ENCODE results near the gene HYLS1. TPM values are rescaled to one million over a fixed set of nuclear protein-coding genes. Genes with fewer than 3 reads are reported as not detected.

The HYLS1 gene
- total and polyA plus RNA-seq, 10 of the 15 experiments (the other 5 are each of a cell fraction or from before 2014, with no cell fraction given) = 11.7 to 35.1 (median 17.6) TPM

DNA sequence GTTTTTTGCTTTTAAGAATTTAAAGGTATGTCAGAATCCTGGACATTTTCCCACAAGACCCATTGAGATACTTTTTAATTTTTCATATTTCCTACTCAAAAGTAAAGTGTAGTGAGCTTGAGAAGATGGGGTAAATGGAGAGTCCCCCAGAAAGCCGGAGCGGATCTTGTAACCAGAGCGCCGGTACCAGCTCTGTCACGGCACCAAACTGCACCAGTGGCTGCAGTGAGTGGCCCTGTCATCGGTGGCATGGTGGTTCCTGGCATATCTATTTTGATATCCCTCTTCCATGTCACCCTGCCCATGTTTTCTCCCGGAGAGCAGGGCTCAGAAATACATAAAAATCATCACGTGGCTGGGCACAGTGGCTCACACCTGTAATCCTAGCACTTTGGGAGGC lies 36.2 kb downstream of the HYLS1 start (continued):
- TF ChIP-seq ZBTB40 (IDR thresholded peaks at IDR 0.05; ENCODE audit: borderline replicate concordance) (no peak), ASH2L (IDR thresholded peaks at IDR 0.05; ENCODE audit: borderline replicate concordance, low read depth) (no peak), BMI1 (IDR thresholded peaks at IDR 0.05; ENCODE audit: borderline replicate concordance) (no peak), SPI1 (IDR thresholded peaks at IDR 0.05; ENCODE audit: borderline replicate concordance, insufficient read depth, low read depth, low read length) (no peak), BACH1 (IDR thresholded peaks at IDR 0.05; ENCODE audit: borderline replicate concordance) (no peak), CREB1 (IDR thresholded peaks at IDR 0.05; ENCODE audit: low read depth) (no peak), BCL11A (IDR thresholded peaks at IDR 0.05; ENCODE audit: low read depth, low read length) (no peak)

DNA sequence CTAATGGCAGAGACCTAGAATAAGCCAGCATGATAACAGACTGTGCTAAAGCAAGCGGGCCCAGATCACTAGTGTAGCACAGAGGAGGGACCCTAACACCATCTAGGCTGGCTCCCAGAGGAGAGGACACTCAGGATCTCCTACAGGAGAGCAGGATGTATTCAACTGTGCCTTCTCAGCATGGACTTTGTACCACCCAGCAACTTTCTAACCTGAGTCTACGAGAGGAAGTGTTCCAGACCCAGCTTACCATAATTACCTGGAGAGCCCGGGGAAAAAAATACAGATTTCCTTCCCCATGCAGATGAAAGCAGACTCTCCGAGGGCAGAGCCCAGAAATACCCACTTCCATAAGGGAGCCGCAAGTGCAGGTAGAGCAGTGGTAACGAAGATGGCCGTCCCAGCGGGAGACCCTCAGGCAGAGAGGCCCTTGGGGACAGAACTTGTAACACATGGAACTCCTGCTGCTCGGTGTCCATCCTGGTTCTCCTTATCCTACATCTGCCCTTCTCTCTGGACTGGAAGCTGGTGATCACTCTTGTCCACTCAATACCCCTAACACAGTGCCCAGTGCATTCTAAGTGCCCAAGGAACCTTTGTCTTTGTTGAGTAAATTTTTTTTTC lies 37.0 kb downstream of the HYLS1 start:
- FAIRE-seq = no peak
- Histone ChIP-seq H3K79me2 (ENCODE audit: control insufficient read depth, insufficient read depth, low read length) (no peaks in the 10 kb centered on the region), H2AFZ (ENCODE audit: control insufficient read depth, low read depth, low read length) (no peak overlapping the region), H4K20me1 (ENCODE audit: control insufficient read depth, insufficient read depth) (no peaks in the 10 kb centered on the region), H3K4me3 (no peak overlapping the region), H3K27ac (ENCODE audit: control insufficient read depth, insufficient read depth) (no peak overlapping the region), H3K4me2 (ENCODE audit: control insufficient read depth, insufficient read depth) (no peak overlapping the region), H3K36me3 (ENCODE audit: control insufficient read depth in 2 of 2, insufficient read depth in 2 of 2, low read length in 1 of 2) (no peaks in the 10 kb centered on the region), H3K27me3 (replicated peaks in 1 of 2; ENCODE audit: control insufficient read depth in 2 of 2, insufficient read depth in 2 of 2, low read length in 1 of 2) (no peaks in the 10 kb centered on the region), H3K9ac (ENCODE audit: control insufficient read depth, insufficient read depth, low read length) (no peak overlapping the region), H3K4me1 (ENCODE audit: control insufficient read depth, insufficient read depth, low read length) (no peaks in the 10 kb centered on the region), H3K9me3 (replicated peaks; ENCODE audit: control insufficient read depth, insufficient read depth, low read length) (no peaks in the 10 kb centered on the region)
- in situ Hi-C loops (cut with MboI) (loop anchor here (5.0 kb wide), 1 partner anchor 268 kb away; no protein-coding TSS in a partner anchor), intact Hi-C loops (cut with micrococcal nuclease; ENCODE audit: unreplicated experiment) (loop anchor here (5.0 to 10.0 kb wide), 2 partner anchors 138 to 390 kb away; partner anchors contain the start of gene CDON)
- RAD21 ChIA-PET (ENCODE audit: unreplicated experiment) = interaction anchor here (2.0 to 3.7 kb wide), 2 partner anchors 265 to 269 kb away, joined by 6 to 27 read pairs; no protein-coding TSS in a partner anchor
- POLR2A ChIA-PET = no interaction called here
- no TSS peak for BruUV-seq (replicated peaks)
- SMC1A ChIA-PET (ENCODE audit: uncharacterized antibody, unreplicated experiment) = interaction anchor here (0.6 to 6.3 kb wide), 6 partner anchors 14 to 277 kb away, joined by 3 to 61 read pairs (median 4); no protein-coding TSS in a partner anchor
- ATAC-seq = no peak
- CTCF ChIA-PET = interaction anchor here (0.7 to 5.9 kb wide), 8 partner anchors 12 to 561 kb away, joined by 3 to 120 read pairs (median 6); no protein-coding TSS in a partner anchor
- no peak for DNase-seq (ENCODE audit: low read depth, low spot score)
- 55% methylated on average over 9 of the region's 9 CpGs for WGBS (ENCODE audit: insufficient coverage, insufficient replicate concordance, low lambda C conversion rate, missing lambda C conversion rate)
- no peak for TF ChIP-seq NR2C2 (IDR thresholded peaks at IDR 0.05; ENCODE audit: borderline replicate concordance, control insufficient read depth, insufficient read length, low read depth)
- no peak for TF ChIP-seq TCF12 (IDR thresholded peaks at IDR 0.05; ENCODE audit: low read depth, low read length)
- no peak for TF ChIP-seq PML (IDR thresholded peaks at IDR 0.05; ENCODE audit: low read length)
- TF ChIP-seq, protein P1, sequence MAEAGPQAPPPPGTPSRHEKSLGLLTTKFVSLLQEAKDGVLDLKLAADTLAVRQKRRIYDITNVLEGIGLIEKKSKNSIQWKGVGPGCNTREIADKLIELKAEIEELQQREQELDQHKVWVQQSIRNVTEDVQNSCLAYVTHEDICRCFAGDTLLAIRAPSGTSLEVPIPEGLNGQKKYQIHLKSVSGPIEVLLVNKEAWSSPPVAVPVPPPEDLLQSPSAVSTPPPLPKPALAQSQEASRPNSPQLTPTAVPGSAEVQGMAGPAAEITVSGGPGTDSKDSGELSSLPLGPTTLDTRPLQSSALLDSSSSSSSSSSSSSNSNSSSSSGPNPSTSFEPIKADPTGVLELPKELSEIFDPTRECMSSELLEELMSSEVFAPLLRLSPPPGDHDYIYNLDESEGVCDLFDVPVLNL (IDR thresholded peaks at IDR 0.05; ENCODE audit: low read depth, low read length) = no peak
- TF ChIP-seq IRF4 (IDR thresholded peaks at IDR 0.05; ENCODE audit: low read depth, low read length) = no peak
- TF ChIP-seq CREM (IDR thresholded peaks at IDR 0.05; ENCODE audit: low read depth) = no peak
- no peak for TF ChIP-seq HDAC2 (IDR thresholded peaks at IDR 0.05)
- no peak for TF ChIP-seq SREBF2 (IDR thresholded peaks at IDR 0.05; ENCODE audit: low read length)
- no peak for TF ChIP-seq E4F1 (IDR thresholded peaks at IDR 0.05; ENCODE audit: borderline replicate concordance, partially characterized antibody)
